Body of pancreas (tissue), 4 donors: ENCODE data around the gene HEY2. TPM values are rescaled to one million over a fixed set of nuclear protein-coding genes. Genes with fewer than 3 reads are reported as not detected.
"Not testable (repeated sequence)": the region's sequence is repeated elsewhere in the genome, so short reads cannot be mapped to it uniquely, and the experiment has no call there.

Experiments used
- ATAC-seq: fragments of 150-250 bp; one replicate; pipeline ENCODE4 v1.9.1; 2016
- DNase-seq, 4 donors: peaks; one replicate each; pipeline ENCODE4 v3.0.0-alpha.2; 2019
- H3K27ac ChIP-seq, 4 donors: fragments of 200-600 bp; sonication (generic); 1 replicate in 3 of 4; 2 replicates in 1 of 4; pipeline versions ENCODE4 v1.5.1 to v1.6.1; 2016 to 2019; ENCODE audit warnings: mild to moderate bottlenecking in 1 of 4, mixed read lengths in 1 of 4, moderate library complexity in 1 of 4
- H3K27me3 ChIP-seq, 2 donors: fragments of 200-600 bp; sonication (generic); one replicate each; pipeline ENCODE4 v1.6.0; 2016; ENCODE audit warnings: mild to moderate bottlenecking in 1 of 2
- H3K36me3 ChIP-seq, 2 donors: fragments of 200-600 bp; sonication (generic); replicated peaks in 1 of 2; 2 replicates each; pipeline ENCODE4 v1.5.1; 2016; ENCODE audit warnings: low read depth in 2 of 2; ENCODE audit not compliant: insufficient read depth in 1 of 2
- H3K4me1 ChIP-seq: fragments of 200-600 bp; sonication (generic); one replicate; pipeline ENCODE4 v1.6.0; 2016
- H3K4me3 ChIP-seq, 2 donors: fragments of 200-600 bp; sonication (generic); 1 replicate in 1 of 2; 2 replicates in 1 of 2; pipeline ENCODE4 v1.5.1; 2016 to 2019
- H3K9me3 ChIP-seq, 3 donors: fragments of 200-600 bp; sonication (generic); 1 replicate in 2 of 3; 2 replicates in 1 of 3; pipeline ENCODE4 v1.5.1; 2016
- POLR2A ChIP-seq, 3 donors: fragments of 450-650 bp; IDR thresholded peaks; one replicate each; pipeline ENCODE4 v1.6.1; 2016; ENCODE audit warnings: antibody characterized with exemption in 3 of 3, mild to moderate bottlenecking in 2 of 3
- WGBS, 2 donors: methylation state at CpG; one replicate each; pipeline ENCODE4 v1.1.5; 2017; 5-methylcytosine and 5-hydroxymethylcytosine counted together
- intact Hi-C: fragments of 100-400 bp; cut with DNase I; formaldehyde crosslinking; loops from one replicate; pipeline ENCODE4 v1.15.1; 2023
- total RNA-seq, 2 donors: library from RNA; depleted of rRNA; stranded (reverse); fragments of >200 nt; gene quantifications; one replicate each; pipeline ENCODE4 v1.1.0, GENCODE V29; 2016
- TF ChIP-seq, protein P1 (sequence below), 7 experiments: fragments of 450-650 bp in 4 of 7; fragments of 200-600 bp in 3 of 7; sonication (generic) in 3 of 7; IDR thresholded peaks; one replicate each; pipeline ENCODE4 v1.5.1; 2016 to 2019; ENCODE audit warnings: antibody characterized with exemption in 7 of 7

HEY2 gene
- total RNA-seq, 2 donors from 2014 or later = 2.6 to 7.3 TPM

DNA sequence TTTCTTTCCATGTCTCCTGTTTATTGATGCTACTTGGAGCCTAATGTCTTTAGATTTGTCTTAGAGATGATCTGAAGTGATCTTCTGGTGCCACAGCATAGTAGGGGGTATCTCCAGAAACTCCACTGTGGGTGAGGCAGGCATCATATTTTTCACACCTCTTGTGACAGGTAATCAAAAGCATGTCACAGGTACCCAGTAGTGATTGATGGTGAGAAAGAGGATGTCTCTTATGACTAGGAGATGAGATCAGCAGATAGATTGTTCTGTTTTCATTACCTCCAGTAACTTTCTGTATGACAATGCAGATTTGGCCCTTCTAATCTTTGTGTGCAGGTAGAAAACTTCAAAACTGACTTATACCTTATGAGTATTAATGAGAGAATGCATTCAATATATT is 54.8 kb downstream of the HEY2 start:
- intact Hi-C loops = no loop called here
- Histone ChIP-seq H3K36me3 (no peaks in the 10 kb centered on the region), H3K27ac (no peak overlapping the region), H3K9me3 (no peaks in the 10 kb centered on the region), H3K4me3 (no peak overlapping the region), H3K27me3 (no peaks in the 10 kb centered on the region), H3K4me1 (peaks cover 14% of the 10 kb centered on the region)
- DNase-seq (no peak), ATAC-seq (no peak)
- TF ChIP-seq, protein P1, sequence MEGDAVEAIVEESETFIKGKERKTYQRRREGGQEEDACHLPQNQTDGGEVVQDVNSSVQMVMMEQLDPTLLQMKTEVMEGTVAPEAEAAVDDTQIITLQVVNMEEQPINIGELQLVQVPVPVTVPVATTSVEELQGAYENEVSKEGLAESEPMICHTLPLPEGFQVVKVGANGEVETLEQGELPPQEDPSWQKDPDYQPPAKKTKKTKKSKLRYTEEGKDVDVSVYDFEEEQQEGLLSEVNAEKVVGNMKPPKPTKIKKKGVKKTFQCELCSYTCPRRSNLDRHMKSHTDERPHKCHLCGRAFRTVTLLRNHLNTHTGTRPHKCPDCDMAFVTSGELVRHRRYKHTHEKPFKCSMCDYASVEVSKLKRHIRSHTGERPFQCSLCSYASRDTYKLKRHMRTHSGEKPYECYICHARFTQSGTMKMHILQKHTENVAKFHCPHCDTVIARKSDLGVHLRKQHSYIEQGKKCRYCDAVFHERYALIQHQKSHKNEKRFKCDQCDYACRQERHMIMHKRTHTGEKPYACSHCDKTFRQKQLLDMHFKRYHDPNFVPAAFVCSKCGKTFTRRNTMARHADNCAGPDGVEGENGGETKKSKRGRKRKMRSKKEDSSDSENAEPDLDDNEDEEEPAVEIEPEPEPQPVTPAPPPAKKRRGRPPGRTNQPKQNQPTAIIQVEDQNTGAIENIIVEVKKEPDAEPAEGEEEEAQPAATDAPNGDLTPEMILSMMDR (IDR thresholded peaks at IDR 0.05) = no peak
- no peak for TF ChIP-seq POLR2A (IDR thresholded peaks at IDR 0.05)

GRCh38 chr6:125804866-125805425 is 55.5 kb downstream of the HEY2 start:
- ATAC-seq, H3K27me3 ChIP-seq, H3K27ac ChIP-seq, H3K9me3 ChIP-seq, H3K4me3 ChIP-seq, DNase-seq, H3K36me3 ChIP-seq, intact Hi-C loops: not testable (repeated sequence)
- H3K4me1 ChIP-seq = peaks cover 14% of the 10 kb centered on the region
- 90% methylated on average over 10 of the region's 10 CpGs for WGBS, 2 donors

DNA sequence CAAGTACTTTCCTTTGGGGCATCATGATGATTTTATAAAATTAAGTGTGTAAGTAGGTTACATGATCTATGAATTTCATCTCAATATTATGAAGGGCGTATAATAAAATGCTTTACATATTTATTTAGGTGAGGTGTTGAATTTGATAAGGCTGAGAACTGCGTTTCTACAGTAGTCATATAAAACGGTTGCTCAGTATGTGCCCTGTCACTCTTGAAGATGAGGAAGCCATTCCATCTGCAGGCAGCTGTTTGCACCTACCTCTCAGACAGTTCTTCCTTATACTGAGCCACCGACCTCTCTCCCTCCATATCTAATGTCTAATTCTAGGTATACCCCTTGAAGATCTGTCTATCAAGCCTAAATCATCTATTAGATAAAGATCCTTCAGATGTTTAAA is 57.4 kb downstream of the HEY2 start:
- Histone ChIP-seq H3K27me3 (no peaks in the 10 kb centered on the region), H3K9me3 (no peaks in the 10 kb centered on the region), H3K36me3 (no peaks in the 10 kb centered on the region), H3K4me3 (no peak overlapping the region), H3K4me1 (peaks cover 14% of the 10 kb centered on the region), H3K27ac (no peak overlapping the region)
- ATAC-seq (no peak), DNase-seq (no peak)
- intact Hi-C loops = no loop called here
- WGBS, 2 donors = 70 to 81% methylated on average over 4 of the region's 4 CpGs
- TF ChIP-seq, protein P1 (IDR thresholded peaks at IDR 0.05) = no peak
- TF ChIP-seq POLR2A (IDR thresholded peaks at IDR 0.05) = no peak

GRCh38 chr6:125807293-125807692 is 57.9 kb downstream of the HEY2 start:
- DNase-seq (no peak), ATAC-seq (no peak)
- WGBS, 2 donors = 86 to 88% methylated on average over 4 of the region's 4 CpGs
- TF ChIP-seq, protein P1 (IDR thresholded peaks at IDR 0.05) = no peak
- no peak for TF ChIP-seq POLR2A (IDR thresholded peaks at IDR 0.05)
- no peaks in the 10 kb centered on the region for H3K27me3 ChIP-seq
- intact Hi-C loops = no loop called here
- H3K4me3 ChIP-seq = no peak overlapping the region
- H3K36me3 ChIP-seq = no peaks in the 10 kb centered on the region
- no peaks in the 10 kb centered on the region for H3K9me3 ChIP-seq
- H3K4me1 ChIP-seq = peaks cover 18% of the 10 kb centered on the region
- no peak overlapping the region for H3K27ac ChIP-seq

GRCh38 chr6:125808060-125808459 is 58.6 kb downstream of the HEY2 start:
- intact Hi-C loops = no loop called here
- Histone ChIP-seq H3K9me3 (no peaks in the 10 kb centered on the region), H3K4me1 (peaks cover 26% of the 10 kb centered on the region), H3K4me3 (no peak overlapping the region), H3K27me3 (no peaks in the 10 kb centered on the region), H3K36me3 (no peaks in the 10 kb centered on the region), H3K27ac (no peak overlapping the region)
- ATAC-seq = no peak
- no peak for TF ChIP-seq POLR2A (IDR thresholded peaks at IDR 0.05)
- TF ChIP-seq, protein P1 (IDR thresholded peaks at IDR 0.05) = no peak
- WGBS, 2 donors = 80 to 97% methylated on average over 4 of the region's 4 CpGs
- DNase-seq = no peak
